NCI-H748 treated with DMSO at 0.1 percent for 48 hours (cell line): ENCODE results near the gene ATP5PF.
A peak's percentile ranks its signal among the peaks of the same experiment; 100 is the strongest.
"Not testable (repeated sequence)": the region's sequence is repeated elsewhere in the genome, so short reads cannot be mapped to it uniquely, and the experiment has no call there.

Source experiments
- DNase-seq: peaks from one replicate; lab custom pipeline; 2025; lab: John Stamatoyannopoulos, UW

ATP5PF gene

GRCh38 chr21:25734904-25735645 lies at the start of gene ATP5PF, which contains the start of gene GABPA:
Gene ATP5PF, minus strand, starts transcription at chr21:25734904. Its CDS starts 5,110 bp downstream, at chr21:25729794.
Gene GABPA, plus strand, starts transcription at chr21:25734972. Its CDS starts 6,627 bp downstream, at chr21:25741599.
- peak; percentile 90 for DNase-seq

- not testable (repeated sequence) for DNase-seq
Observed at GRCh38 chr21:25778126-25778875, 43.6 kb upstream of the ATP5PF start.

- DNase-seq: no peak
Observed at GRCh38 chr21:25776440-25776839, 41.7 kb upstream of the ATP5PF start.

- DNase-seq: no peak
Observed at GRCh38 chr21:25772686-25773085, 38.0 kb upstream of the ATP5PF start.

- no peak for DNase-seq
Observed at GRCh38 chr21:25767921-25768320, 33.2 kb upstream of the ATP5PF start.

- no peak for DNase-seq
Observed at GRCh38 chr21:25764065-25764464, 29.4 kb upstream of the ATP5PF start.

- no peak for DNase-seq
Observed at GRCh38 chr21:25760677-25761076, 26.0 kb upstream of the ATP5PF start.

GRCh38 chr21:25760061-25760460 lies 25.4 kb upstream of the ATP5PF start:
- DNase-seq: no peak

GRCh38 chr21:25759573-25759972 lies 24.9 kb upstream of the ATP5PF start:
- no peak for DNase-seq

GRCh38 chr21:25757531-25757930 lies 22.8 kb upstream of the ATP5PF start:
- no peak for DNase-seq

- DNase-seq: no peak
Observed at GRCh38 chr21:25756190-25756932, 21.7 kb upstream of the ATP5PF start.

- no peak for DNase-seq
Observed at GRCh38 chr21:25752416-25752815, 17.7 kb upstream of the ATP5PF start.

GRCh38 chr21:25750085-25750484 lies 15.4 kb upstream of the ATP5PF start:
- no peak for DNase-seq

- DNase-seq: no peak
Observed at GRCh38 chr21:25744854-25745253, 10.2 kb upstream of the ATP5PF start.

- no peak for DNase-seq
Observed at GRCh38 chr21:25742900-25743299, 8.2 kb upstream of the ATP5PF start.

GRCh38 chr21:25737421-25737820 lies 2.7 kb upstream of the ATP5PF start:
- no peak for DNase-seq

GRCh38 chr21:25735646-25736597 lies 1.2 kb upstream of the ATP5PF start:
- peak; percentile 25 for DNase-seq

- DNase-seq: no peak
Observed at GRCh38 chr21:25734654-25734903, 125 bp downstream of the ATP5PF start.

- DNase-seq: peak; percentile 6
Observed at GRCh38 chr21:25733859-25734653, 648 bp downstream of the ATP5PF start.

GRCh38 chr21:25732091-25732760 lies 2.5 kb downstream of the ATP5PF start:
- DNase-seq: no peak
